ENCODE measurements around the gene ZNF469.
A peak's percentile ranks its signal among the peaks of the same experiment; 100 is the strongest.

ZNF469 gene

DNA sequence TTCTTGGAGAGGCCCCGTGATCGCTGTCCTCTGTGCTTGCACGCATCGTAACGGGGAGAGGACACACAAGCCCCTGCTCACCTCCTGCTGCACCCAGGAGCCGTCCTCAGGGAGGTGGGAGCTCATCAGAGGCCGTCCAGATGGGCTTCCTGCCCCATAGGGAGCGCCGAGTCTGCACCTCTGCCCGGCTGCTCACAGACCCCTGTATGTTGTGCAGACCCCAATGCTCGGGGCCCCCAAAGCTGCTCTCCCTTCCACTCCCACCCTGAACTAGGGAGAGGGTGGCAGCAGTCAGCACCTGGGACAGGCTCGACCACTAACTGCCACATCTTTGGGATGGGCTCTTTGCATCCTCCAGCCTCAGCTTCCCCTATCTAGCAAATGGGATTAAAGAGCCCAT, 4.4 kb upstream of the ZNF469 start:
- DNase-seq: no peak

DNA sequence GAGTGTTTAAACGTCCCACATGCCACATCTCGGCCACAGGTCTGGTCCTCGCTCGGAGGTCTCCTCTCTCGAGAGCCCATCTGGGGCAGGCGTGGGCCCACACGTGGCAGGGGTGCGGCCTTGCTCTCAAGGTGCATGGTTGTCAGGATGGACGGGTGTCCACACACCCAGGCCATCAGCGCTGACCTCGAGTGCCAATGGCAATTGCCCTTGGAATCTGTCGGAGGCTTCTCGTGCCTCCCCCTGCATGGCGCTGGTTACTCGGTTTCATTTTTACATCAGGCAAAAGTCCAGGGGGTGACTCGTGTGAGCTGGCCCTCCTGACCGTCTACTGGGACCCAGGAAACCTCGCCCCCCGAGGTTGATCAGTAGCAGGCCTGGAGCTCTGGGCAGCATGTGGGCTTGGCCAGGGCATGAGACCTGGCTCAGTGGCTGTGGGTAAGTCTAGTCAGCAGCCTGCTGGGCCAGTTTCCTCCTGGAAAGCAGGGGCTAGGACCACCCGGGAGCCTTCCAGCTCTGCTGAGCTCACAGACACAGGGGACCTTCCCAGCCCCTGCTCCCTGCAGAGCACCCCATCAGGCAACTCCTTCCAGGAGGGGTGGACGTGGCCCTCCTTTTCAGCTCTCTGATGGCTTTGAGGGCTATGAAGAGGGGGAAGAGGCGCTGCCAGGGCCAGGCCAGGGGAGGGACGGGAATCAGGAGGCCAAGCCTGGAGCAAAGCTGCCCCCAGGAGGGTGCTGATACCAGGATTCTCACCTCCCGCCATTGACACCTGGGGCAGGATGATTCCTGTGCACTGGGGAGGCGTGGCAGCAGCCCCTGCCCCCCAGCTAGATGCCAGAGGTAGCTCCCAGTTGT, 3.7 kb upstream of the ZNF469 start:
- DNase-seq: no peak

DNA sequence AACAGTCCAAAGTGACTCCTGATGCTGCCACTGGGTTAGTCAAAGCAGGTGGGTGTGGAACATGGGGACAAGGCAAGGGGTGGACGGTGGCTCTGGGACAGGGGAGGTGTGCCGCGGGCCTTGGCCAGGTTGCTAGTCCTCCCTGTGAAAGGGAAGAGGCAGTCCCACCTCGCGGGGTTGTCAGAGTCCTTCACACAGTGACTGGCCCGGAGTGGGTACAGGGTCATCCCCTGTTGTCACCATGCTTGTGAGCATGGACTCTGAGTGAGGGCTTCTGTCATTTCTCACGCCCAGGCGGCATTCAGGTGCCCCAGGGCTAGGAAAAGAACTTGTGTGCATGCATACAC, 3.1 kb upstream of the ZNF469 start:
- no peak for DNase-seq

GRCh38 chr16:88380099-88380498, 2.7 kb upstream of the ZNF469 start:
- no peak for DNase-seq

DNA sequence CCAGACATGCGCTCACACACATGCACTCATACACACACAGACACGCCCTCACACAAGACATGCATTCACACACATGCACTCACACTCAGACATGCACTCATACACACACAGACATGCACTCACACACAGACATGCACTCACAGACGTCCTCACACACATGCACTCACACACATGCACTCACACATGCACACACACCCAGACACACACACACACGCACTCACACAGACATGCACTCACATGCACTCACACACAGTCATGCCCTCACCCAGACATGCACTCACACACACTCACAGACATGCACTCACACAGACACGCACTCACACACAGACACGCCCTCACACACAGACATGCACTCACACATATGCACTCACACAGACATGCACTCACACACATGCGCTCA, 2.1 kb upstream of the ZNF469 start:
- DNase-seq: no peak

DNA sequence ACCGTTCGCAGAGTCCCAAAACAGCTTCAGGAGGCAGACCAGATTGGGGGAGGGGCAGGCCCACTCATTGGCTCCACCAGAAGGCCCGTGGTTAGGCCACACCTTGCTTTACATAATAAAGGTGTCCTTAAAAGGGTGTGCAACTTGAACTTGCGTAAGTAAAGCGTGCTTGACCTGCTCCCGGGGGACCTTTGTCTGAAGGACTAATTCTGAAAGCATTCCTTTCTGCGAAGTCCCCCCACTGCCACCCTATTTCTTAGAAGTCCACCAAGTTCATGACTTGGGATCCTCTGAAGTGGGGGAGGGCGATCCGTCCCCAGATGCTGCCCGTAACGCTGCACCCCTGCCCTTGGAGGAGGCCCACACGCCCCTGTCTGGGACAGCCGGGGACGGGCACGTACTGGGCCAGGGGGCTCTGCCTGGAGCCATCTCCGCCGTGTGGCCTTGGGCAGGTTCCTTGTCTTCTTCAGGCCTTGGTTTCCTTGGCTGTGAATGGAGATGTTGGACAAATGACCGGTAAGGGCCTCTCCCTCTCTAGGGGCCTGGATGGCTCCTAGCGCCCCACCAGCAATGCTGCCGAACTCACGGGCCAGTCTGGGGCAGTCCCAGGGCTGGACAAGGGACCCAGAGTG, 823 bp upstream of the ZNF469 start:
- no peak for DNase-seq

- DNase-seq: no peak
Measured at GRCh38 chr16:88383401-88384221, 852 bp downstream of the ZNF469 start.

GRCh38 chr16:88384222-88385111, 1.7 kb downstream of the ZNF469 start:
- DNase-seq: no peak

GRCh38 chr16:88385112-88385594, 2.4 kb downstream of the ZNF469 start:
- no peak for DNase-seq

GRCh38 chr16:88385831-88386815, 3.4 kb downstream of the ZNF469 start:
- no peak for DNase-seq

GRCh38 chr16:88387180-88387765, 4.5 kb downstream of the ZNF469 start:
- no peak for DNase-seq

- peak; percentile 15 for DNase-seq
Measured at GRCh38 chr16:88387941-88388627, 5.3 kb downstream of the ZNF469 start.

DNA sequence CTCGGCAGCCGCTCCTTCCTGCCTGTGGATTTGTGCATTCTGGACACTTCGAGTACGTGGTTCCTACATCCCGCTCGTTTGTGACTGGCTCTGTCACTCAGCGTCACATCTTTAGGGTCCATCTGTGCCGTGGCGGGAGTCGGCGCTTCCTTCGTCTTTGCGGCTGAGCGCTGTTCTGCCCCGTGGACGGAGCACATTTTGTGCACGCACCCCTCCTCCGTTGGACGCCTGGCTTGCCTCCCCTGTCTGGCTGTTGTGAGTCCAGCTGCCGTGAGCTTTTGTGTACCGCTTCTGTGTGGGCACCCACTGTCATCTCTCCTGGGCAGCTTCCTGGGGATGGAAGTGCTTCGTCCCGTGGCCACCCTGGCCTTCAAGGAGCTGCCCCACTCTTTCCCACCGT, 6.4 kb downstream of the ZNF469 start:
- no peak for DNase-seq

GRCh38 chr16:88389621-88390160, 6.9 kb downstream of the ZNF469 start:
- DNase-seq: no peak

DNA sequence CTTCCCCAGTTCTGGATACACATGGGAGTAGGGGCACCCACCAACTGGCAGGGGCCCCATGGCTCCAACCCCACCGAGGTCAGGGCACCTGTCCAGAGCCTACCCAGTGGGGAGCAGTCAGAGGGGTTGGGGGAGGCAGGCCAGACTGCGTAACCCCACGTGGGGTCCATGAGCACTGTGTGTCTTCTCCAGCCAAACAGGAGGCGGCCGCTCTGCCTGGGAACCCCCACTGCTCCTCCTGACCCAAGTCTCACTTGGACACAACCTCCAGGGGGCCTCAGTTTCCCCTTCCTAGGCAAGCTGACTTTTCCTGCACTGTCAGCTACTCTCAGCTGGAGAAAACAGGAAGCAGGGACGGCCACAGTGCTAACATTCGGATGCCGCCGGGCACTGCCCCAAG, 7.5 kb downstream of the ZNF469 start:
- no peak for DNase-seq

DNA sequence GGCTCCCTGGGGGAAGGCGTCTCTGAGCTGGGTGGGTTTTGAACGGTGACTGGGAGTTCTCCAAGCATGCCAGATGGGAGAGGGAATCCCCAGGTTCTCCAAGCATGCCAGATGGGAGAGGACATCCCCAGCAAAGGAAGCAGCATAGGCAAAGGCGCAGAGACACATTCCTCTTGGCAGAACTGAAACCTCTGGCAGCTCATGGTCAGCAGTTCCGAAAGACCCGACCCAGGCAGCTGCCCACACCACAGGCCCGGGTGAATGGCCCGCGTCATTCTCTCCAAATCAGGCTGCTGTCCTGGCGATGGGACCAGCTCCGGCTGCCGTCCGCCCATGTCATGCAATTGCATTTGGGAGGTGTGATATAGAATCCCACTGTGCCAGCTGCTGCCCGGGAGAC, 8.0 kb downstream of the ZNF469 start:
- DNase-seq: no peak

DNA sequence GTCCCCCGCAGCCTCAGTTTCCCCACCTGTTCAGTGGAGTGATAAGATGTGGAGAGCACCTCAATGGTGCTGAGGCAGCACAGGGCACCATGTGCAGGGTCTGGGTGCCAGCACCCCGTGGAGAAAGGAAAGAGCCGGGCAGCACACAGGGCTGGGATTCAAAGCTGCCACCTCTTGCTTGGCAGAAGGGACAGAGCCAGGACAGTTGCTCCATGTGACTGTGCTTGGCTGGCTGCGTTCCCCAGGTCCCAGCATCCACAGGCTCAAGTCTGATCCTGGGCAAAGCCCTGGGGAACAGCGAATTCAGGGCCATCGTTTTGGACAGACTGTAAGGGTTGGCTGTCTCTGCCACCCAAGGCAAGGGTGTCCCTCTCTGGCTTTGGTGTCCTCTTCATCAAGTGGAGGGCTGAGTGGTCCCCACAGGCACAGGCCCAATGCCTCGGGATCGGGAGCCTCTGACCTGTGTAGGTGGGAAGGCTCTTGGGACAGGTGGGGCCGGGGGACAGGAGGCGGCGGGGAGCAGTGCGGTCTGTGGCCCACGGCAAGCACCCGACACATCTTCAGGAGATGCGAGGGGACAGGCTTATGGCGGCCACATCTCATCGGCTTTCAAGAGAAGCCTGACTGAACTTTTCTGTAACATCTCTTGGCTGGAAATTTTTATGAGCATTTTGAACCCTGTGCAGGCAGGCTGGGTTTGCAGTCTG, 8.5 kb downstream of the ZNF469 start:
- no peak for DNase-seq

GRCh38 chr16:88392111-88392510, 9.4 kb downstream of the ZNF469 start:
- no peak for DNase-seq

DNA sequence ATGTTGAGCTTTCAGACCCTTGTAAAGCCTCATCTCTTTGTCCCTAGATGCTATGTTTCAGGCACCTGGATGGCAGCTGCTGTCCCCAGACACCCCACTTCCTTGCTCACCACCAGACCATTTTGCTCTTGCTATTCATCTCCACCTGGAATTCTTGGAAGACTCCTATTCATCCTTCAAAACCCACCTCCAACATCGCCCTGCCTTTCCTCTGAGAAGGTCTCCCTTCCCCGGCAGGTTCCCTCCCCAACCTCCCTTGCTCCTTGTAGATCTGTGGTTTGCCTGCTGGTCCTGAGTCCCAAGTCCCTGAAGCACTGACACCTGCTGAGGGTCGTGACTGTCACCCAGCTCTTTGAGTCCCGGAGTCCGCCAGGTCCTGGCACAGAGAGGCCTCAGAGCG, 9.9 kb downstream of the ZNF469 start:
- no peak for DNase-seq
